Ovary (tissue), 9 donors: Measurements from ENCODE around the gene CENPO. TPM values are rescaled to one million over a fixed set of nuclear protein-coding genes. Genes with fewer than 3 reads are reported as not detected.

Experiments
- DNase-seq, 5 donors: peaks; one replicate each; pipeline ENCODE4 v3.0.0-alpha.2; 2019 to 2020
- H3K27ac ChIP-seq, 2 donors: fragments of 200-600 bp; one replicate each; pipeline versions ENCODE4 v1.5.1 to v1.8.0; 2019 to 2022
- H3K27me3 ChIP-seq: fragments of 200-600 bp; one replicate; pipeline ENCODE4 v1.8.0; 2022
- H3K36me3 ChIP-seq: fragments of 200-600 bp; sonication (generic); one replicate; pipeline ENCODE4 v1.5.1; 2019
- H3K4me1 ChIP-seq: one replicate; pipeline ENCODE4 v1.8.1; 2013; ENCODE audit warnings: mild to moderate bottlenecking, moderate library complexity; ENCODE audit not compliant: insufficient read depth
- H3K4me3 ChIP-seq: fragments of 200-600 bp; sonication (generic); one replicate; pipeline ENCODE4 v1.5.1; 2017
- H3K9me3 ChIP-seq, 2 donors: fragments of 200-600 bp in 1 of 2; sonication (generic) in 1 of 2; one replicate each; pipeline versions ENCODE4 v1.5.1 to v1.8.1; 2013 to 2019; ENCODE audit warnings: mild to moderate bottlenecking in 1 of 2, moderate library complexity in 1 of 2
- EP300 ChIP-seq: sonication (generic); formaldehyde crosslinking; IDR thresholded peaks from one replicate; pipeline ENCODE4 v1.6.1; 2017; ENCODE audit warnings: antibody characterized with exemption
- POLR2A ChIP-seq: fragments of 450-650 bp; IDR thresholded peaks from one replicate; pipeline ENCODE4 v1.6.1; 2017; ENCODE audit warnings: antibody characterized with exemption, mild to moderate bottlenecking, moderate library complexity
- WGBS, 3 donors: extraction: QIAGEN DNeasy Blood & Tissue Kit in 1 of 3; methylation state at CpG; one replicate each; pipeline versions ENCODE4 v1.1.5 to v1.1.7; 2013 to 2017; 5-methylcytosine and 5-hydroxymethylcytosine counted together
- intact Hi-C, 4 donors: fragments of 100-400 bp; cut with DNase I; formaldehyde crosslinking; loops; one replicate each; pipeline versions ENCODE4 v1.11.0 to v1.15.1; 2022 to 2023
- polyA plus RNA-seq, 2 donors: library from polyadenylated mRNA; stranded (reverse); fragments of 200-250 nt in 1 of 2; fragments of 350-450 nt in 1 of 2; fragmentation: Illumina TruSeq in 1 of 2; extraction: RNeasy Lipid Tissue Mini Kit (QIAGEN cat#74804) in 1 of 2; gene quantifications; one replicate each; pipeline ENCODE4 v1.2.3, GENCODE V29; 2013 to 2014
- total RNA-seq, 7 donors: library from RNA; depleted of rRNA in 2 of 7; stranded (reverse); fragments of >200 nt in 2 of 7; fragmentation: NEBNext Ultra II Directional in 3 of 7; extraction: Animal tissue kit (Norgen Biotek cat#: 25700) in 3 of 7; gene quantifications; one replicate each; pipeline versions ENCODE4 v1.1.0 to v1.2.4, GENCODE V29; 2016 to 2023
- TF ChIP-seq, protein P1 (sequence below), 3 donors: fragments of 450-650 bp in 2 of 3; fragments of 200-600 bp in 1 of 3; IDR thresholded peaks; one replicate each; pipeline versions ENCODE4 v1.5.1 to v1.8.0; 2016 to 2022; ENCODE audit warnings: antibody characterized with exemption in 3 of 3, mild to moderate bottlenecking in 1 of 3
- donor health status: DM: no; HTN: no; CAD: no; lungs with moderate emphysema.
- donor health status: DM: no; HTN: no; CAD: no.
- donor health status: Bipolar disorder and iron deficiency.
- donor health status: DM: yes; HTN: yes; CAD: no.
- donor health status: DM: no; HTN: no; CAD: no.
- donor health status: DM: yes; HTN: yes; CAD: no.

CENPO gene
- total and polyA plus RNA-seq, 9 donors: 1.0 to 4.7 (median 2.4) TPM

DNA sequence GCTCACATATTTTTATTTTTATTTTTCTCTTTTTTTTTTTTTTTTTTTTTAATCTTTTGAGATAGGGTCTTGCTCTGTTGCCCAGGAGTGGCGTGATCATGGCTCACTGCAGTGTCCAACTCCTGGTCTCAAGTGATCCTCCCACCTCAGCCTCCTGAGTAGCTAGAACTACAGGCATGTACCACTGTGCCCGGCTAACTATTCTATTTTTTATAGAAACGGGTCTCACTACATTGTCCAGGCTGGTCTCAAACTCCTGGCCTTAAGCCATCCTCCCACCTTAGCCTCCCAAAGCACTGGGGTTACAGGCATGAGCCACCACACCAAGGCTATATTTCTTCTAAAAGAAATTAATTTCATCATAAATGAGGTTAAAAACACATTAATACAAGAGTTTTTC lies 45.9 kb upstream of the CENPO start:
- Histone ChIP-seq H3K27ac (no peak overlapping the region), H3K4me1 (no peaks in the 10 kb centered on the region), H3K36me3 (no peaks in the 10 kb centered on the region), H3K4me3 (no peak overlapping the region), H3K27me3 (no peaks in the 10 kb centered on the region), H3K9me3 (no peaks in the 10 kb centered on the region)
- no peak for DNase-seq
- 95 to 98% (median 96%) methylated on average over 3 of the region's 3 CpGs for WGBS, 3 donors
- intact Hi-C loops: no loop called here
- TF ChIP-seq POLR2A (no peak), EP300 (no peak)
- TF ChIP-seq, protein P1, sequence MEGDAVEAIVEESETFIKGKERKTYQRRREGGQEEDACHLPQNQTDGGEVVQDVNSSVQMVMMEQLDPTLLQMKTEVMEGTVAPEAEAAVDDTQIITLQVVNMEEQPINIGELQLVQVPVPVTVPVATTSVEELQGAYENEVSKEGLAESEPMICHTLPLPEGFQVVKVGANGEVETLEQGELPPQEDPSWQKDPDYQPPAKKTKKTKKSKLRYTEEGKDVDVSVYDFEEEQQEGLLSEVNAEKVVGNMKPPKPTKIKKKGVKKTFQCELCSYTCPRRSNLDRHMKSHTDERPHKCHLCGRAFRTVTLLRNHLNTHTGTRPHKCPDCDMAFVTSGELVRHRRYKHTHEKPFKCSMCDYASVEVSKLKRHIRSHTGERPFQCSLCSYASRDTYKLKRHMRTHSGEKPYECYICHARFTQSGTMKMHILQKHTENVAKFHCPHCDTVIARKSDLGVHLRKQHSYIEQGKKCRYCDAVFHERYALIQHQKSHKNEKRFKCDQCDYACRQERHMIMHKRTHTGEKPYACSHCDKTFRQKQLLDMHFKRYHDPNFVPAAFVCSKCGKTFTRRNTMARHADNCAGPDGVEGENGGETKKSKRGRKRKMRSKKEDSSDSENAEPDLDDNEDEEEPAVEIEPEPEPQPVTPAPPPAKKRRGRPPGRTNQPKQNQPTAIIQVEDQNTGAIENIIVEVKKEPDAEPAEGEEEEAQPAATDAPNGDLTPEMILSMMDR (IDR thresholded peaks at IDR 0.05): no peak

DNA sequence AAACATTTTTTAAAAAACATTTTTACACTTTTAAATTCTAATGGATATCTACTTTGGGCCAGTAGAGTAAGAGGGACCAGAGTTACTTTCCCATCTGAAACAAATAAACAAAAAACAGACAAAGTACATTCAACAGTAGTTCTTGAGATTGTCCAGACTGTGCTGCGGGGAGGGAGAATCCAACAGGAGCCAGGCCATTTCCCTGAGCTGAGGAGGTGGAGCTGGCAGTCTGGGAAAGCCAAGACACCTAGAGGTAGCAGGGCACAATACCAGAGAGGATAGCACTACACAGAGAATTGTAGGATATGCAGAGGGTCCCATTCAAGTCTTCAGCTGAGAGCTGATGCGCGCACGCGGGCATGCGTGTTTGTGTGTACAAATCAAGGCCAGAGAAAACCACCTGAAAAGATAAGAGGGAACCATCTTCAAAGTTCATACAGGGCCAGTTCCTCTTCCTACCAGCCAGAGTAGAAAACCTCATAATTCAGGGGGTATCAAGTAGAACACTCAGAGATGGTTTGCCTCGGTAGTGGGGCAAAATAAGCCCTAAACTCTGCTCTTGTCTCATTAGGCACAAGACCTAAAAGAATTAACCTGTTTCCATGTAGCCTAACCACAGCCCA lies 44.0 kb upstream of the CENPO start:
- 94 to 97% (median 96%) methylated on average over 7 of the region's 7 CpGs for WGBS, 3 donors
- intact Hi-C loops: no loop called here
- no peak for DNase-seq
- H3K36me3 ChIP-seq: no peaks in the 10 kb centered on the region
- no peak overlapping the region for H3K4me3 ChIP-seq
- H3K27ac ChIP-seq: no peak overlapping the region
- H3K4me1 ChIP-seq: no peaks in the 10 kb centered on the region
- TF ChIP-seq EP300: no peak
- TF ChIP-seq, protein P1 (IDR thresholded peaks at IDR 0.05): no peak
- no peak for TF ChIP-seq POLR2A
- no peaks in the 10 kb centered on the region for H3K9me3 ChIP-seq
- H3K27me3 ChIP-seq: no peaks in the 10 kb centered on the region

DNA sequence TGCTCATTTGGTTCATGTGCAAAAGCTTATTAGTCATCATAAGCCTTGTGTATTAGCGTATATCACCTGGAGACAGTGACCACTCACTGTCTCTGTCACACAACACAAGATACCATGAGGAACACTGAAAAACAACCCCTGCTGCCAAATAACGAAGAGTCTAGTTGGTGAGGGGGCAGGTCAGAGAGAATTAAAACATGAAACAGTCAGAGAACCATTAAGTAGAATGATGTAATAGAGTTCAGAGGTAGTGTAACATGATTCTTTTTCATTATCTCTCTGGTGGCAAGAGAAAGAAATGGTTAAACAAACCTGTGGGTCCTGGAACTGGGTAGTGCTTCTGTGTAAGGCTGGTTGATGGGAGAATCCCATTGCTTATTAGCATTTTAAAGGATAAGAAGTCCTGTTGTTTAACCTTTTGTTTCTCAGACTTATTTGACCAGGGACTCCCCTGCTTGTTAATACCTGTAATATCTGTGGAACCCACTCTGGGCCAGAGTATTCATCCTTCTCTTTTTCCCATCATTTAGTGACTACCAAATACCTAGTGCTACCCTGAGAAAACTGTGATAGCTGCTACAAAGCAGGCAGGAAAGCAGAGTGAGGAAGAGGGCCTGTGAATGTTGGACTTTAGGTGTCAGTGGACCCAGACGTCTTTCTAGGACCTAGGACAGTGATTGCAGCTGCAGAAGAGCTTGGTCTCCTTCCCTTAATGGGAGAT lies 38.1 kb upstream of the CENPO start:
- intact Hi-C loops: no loop called here
- Histone ChIP-seq H3K9me3 (no peaks in the 10 kb centered on the region), H3K4me3 (no peak overlapping the region), H3K4me1 (no peaks in the 10 kb centered on the region), H3K27ac (no peak overlapping the region), H3K27me3 (no peaks in the 10 kb centered on the region), H3K36me3 (no peaks in the 10 kb centered on the region)
- 78 to 81% (median 79%) methylated on average over 3 of the region's 3 CpGs for WGBS, 3 donors
- DNase-seq: no peak
- no peak for TF ChIP-seq EP300
- TF ChIP-seq, protein P1 (IDR thresholded peaks at IDR 0.05): no peak
- TF ChIP-seq POLR2A: no peak

DNA sequence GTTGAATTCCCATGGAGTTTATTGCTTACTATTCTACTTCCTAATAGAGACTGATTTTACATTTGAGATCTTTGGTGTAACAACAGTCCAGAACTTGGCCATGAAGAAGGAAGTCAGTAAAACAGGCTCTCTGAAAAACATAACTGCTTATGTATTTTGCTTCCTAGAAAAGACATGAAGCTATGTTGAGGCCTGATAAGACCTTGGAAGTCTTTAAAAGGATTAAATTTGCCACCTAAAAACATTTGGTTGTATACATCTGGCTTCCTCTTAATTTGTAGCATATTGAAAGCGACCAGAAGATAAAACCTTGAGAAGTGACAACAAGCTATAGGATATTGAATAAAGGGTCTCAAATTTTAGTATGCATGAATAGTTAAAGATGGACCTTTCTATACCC lies 36.4 kb upstream of the CENPO start:
- no peak for TF ChIP-seq POLR2A
- TF ChIP-seq EP300: no peak
- TF ChIP-seq, protein P1 (IDR thresholded peaks at IDR 0.05): no peak
- no peak for DNase-seq
- no peak overlapping the region for H3K4me3 ChIP-seq
- WGBS, 3 donors: 92 to 100% (median 98%) methylated on average over 1 of the region's 1 CpG
- H3K36me3 ChIP-seq: no peaks in the 10 kb centered on the region
- no peaks in the 10 kb centered on the region for H3K9me3 ChIP-seq
- H3K27ac ChIP-seq: no peak overlapping the region
- H3K4me1 ChIP-seq: no peaks in the 10 kb centered on the region
- intact Hi-C loops: no loop called here
- H3K27me3 ChIP-seq: no peaks in the 10 kb centered on the region
